Measurements from ENCODE around the gene GOLPH3L.
"Not testable (repeated sequence)": the region's sequence is repeated elsewhere in the genome, so short reads cannot be mapped to it uniquely, and the experiment has no call there.

GOLPH3L gene

GRCh38 chr1:150603711-150604110 lies 93.2 kb downstream of the GOLPH3L start:
- no peaks in the 10 kb centered on the region for H3K27me3 ChIP-seq (ENCODE audit: control insufficient read depth, insufficient read depth, low read length, poor library complexity, severe bottlenecking)
- H3K4me1 ChIP-seq (ENCODE audit: control insufficient read depth, insufficient read depth, low read length): peaks cover 10% of the 10 kb centered on the region
- no peak overlapping the region for H3K4me3 ChIP-seq (ENCODE audit: insufficient read depth, low read depth, low read length)
- no peaks in the 10 kb centered on the region for H3K9me3 ChIP-seq (ENCODE audit: control insufficient read depth, low read length)
- no peaks in the 10 kb centered on the region for H3K36me3 ChIP-seq (ENCODE audit: control insufficient read depth, insufficient read depth, low read length)
- WGBS, 2 experiments: 78 to 79% methylated on average over 3 of the region's 3 CpGs
- H3K27ac ChIP-seq (ENCODE audit: insufficient read depth, low read depth, low read length, poor library complexity, severe bottlenecking): no peak overlapping the region

- not testable (repeated sequence) for H3K9me3 ChIP-seq (ENCODE audit: control insufficient read depth, low read length)
These were observed 94.6 kb downstream of the GOLPH3L start for GRCh38 chr1:150602372-150602771.

GRCh38 chr1:150601540-150601939 lies 95.4 kb downstream of the GOLPH3L start:
- Histone ChIP-seq H3K36me3 (ENCODE audit: control insufficient read depth, insufficient read depth, low read length) (no peaks in the 10 kb centered on the region), H3K9me3 (ENCODE audit: control insufficient read depth, low read length) (no peaks in the 10 kb centered on the region), H3K4me3 (ENCODE audit: insufficient read depth, low read depth, low read length) (no peak overlapping the region), H3K4me1 (ENCODE audit: control insufficient read depth, insufficient read depth, low read length) (peaks cover 10% of the 10 kb centered on the region), H3K27ac (ENCODE audit: insufficient read depth, low read depth, low read length, poor library complexity, severe bottlenecking) (no peak overlapping the region), H3K27me3 (ENCODE audit: control insufficient read depth, insufficient read depth, low read length, poor library complexity, severe bottlenecking) (no peaks in the 10 kb centered on the region)

More at GRCh38 chr1:150602372-150602771, 94.6 kb downstream of the GOLPH3L start:
- H3K36me3 ChIP-seq (ENCODE audit: control insufficient read depth, insufficient read depth, low read length); H3K4me1 ChIP-seq (ENCODE audit: control insufficient read depth, insufficient read depth, low read length); H3K27me3 ChIP-seq (ENCODE audit: control insufficient read depth, insufficient read depth, low read length, poor library complexity, severe bottlenecking); H3K4me3 ChIP-seq (ENCODE audit: insufficient read depth, low read depth, low read length); H3K27ac ChIP-seq (ENCODE audit: insufficient read depth, low read depth, low read length, poor library complexity, severe bottlenecking): not testable (repeated sequence)
- 95 to 98% methylated on average over 11 of the region's 12 CpGs for WGBS, 2 experiments

- not testable (repeated sequence) for H3K36me3 ChIP-seq (ENCODE audit: control insufficient read depth, insufficient read depth, low read length); H3K4me1 ChIP-seq (ENCODE audit: control insufficient read depth, insufficient read depth, low read length); H3K27ac ChIP-seq (ENCODE audit: insufficient read depth, low read depth, low read length, poor library complexity, severe bottlenecking); H3K9me3 ChIP-seq (ENCODE audit: control insufficient read depth, low read length); H3K4me3 ChIP-seq (ENCODE audit: insufficient read depth, low read depth, low read length); H3K27me3 ChIP-seq (ENCODE audit: control insufficient read depth, insufficient read depth, low read length, poor library complexity, severe bottlenecking)
- 90 to 97% methylated on average over 4 of the region's 4 CpGs for WGBS, 2 experiments
These were observed 98.6 kb downstream of the GOLPH3L start for GRCh38 chr1:150598346-150598745.

GRCh38 chr1:150596976-150597375 lies 100.0 kb downstream of the GOLPH3L start:
- Histone ChIP-seq H3K4me3 (ENCODE audit: insufficient read depth, low read depth, low read length) (no peak overlapping the region), H3K36me3 (ENCODE audit: control insufficient read depth, insufficient read depth, low read length) (no peaks in the 10 kb centered on the region)
- WGBS, 2 experiments: 91 to 92% methylated on average over 3 of the region's 3 CpGs

More at GRCh38 chr1:150596976-150597375, 100.0 kb downstream of the GOLPH3L start:
- H3K27me3 ChIP-seq (ENCODE audit: control insufficient read depth, insufficient read depth, low read length, poor library complexity, severe bottlenecking): no peaks in the 10 kb centered on the region
- H3K9me3 ChIP-seq (ENCODE audit: control insufficient read depth, low read length): peaks cover 2% of the 10 kb centered on the region
- no peak overlapping the region for H3K27ac ChIP-seq (ENCODE audit: insufficient read depth, low read depth, low read length, poor library complexity, severe bottlenecking)
- no peaks in the 10 kb centered on the region for H3K4me1 ChIP-seq (ENCODE audit: control insufficient read depth, insufficient read depth, low read length)

All from ectodermal cell (in vitro differentiated cells).